ENCODE measurements around the gene DUOXA1. TPM values are rescaled to one million over a fixed set of nuclear protein-coding genes. Genes with fewer than 3 reads are reported as not detected.
"Not testable (repeated sequence)": the region's sequence is repeated elsewhere in the genome, so short reads cannot be mapped to it uniquely, and the experiment has no call there.

Gene DUOXA1
- total RNA-seq, 1 donor from 2014 or later = 27.1 TPM

DNA sequence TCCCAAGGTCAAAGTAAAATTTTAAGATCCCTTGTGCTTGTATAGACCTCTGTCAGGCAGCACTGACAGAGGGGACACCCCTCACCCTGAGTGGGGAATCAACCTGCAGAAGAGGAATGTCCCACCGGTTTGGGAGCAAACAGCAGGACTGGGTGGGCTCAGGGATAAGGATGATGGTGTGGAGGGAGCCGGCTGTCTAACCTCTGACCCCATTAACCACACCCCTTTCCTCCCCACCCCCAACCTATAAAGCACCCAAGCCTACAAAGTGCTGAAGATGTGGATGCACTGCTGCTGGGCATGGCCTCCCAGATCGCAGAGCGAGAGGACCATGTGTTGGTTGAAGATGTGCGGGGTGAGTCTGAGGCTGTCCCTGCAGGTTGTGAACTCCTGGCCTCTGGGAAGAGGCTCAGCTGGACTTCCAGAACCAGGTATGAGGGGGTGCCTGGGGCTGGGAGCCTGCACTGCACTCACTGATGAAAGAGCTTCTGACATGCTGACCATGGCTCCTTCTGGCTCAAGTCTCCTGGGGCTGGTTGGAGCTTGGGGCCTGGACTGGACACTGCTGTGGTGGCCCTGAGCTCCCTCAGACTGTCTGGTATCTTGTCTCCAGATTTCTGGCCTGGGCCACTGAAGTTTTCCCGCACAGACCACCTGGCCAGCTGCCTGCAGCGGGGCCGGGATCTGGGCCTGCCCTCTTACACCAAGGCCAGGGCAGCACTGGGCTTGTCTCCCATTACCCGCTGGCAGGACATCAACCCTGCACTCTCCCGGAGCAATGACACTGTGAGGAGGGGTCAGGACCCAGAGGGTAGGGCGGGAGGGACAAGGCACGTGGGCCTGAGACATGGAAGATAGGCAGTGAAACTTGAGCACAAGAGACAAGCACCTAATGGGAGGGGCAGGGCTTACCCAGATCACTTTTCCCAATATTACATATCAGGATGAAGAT lies 9.4 kb upstream of the DUOXA1 start:
- no peaks in the 10 kb centered on the region for H3K27me3 ChIP-seq (ENCODE audit: control insufficient read depth, insufficient read depth, low read length)
- FAIRE-seq = no peak

DNA sequence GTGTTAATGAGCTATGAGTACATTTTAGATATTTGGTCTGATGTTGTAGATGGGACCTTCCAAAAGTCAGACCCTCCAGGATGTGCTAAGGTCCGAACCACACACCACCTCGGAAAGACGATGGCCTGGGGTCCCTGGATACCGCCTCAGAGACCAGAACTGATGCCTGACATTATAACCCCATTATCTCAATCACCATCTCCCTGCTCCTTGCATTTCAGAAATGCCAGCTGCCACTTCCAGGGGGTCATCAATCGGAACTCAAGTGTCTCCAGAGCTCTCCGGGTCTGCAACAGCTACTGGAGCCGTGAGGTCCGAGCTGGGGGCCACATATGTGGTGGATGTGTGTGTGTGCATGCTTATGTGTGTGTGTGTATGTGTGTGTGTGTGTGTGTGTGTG lies 8.0 kb upstream of the DUOXA1 start:
- H3K36me3 ChIP-seq (ENCODE audit: control insufficient read depth, insufficient read depth, low read length) = peaks cover 27% of the 10 kb centered on the region
- H3K27me3 ChIP-seq (ENCODE audit: control insufficient read depth, insufficient read depth, low read length) = no peaks in the 10 kb centered on the region
- no peak overlapping the region for H3K4me3 ChIP-seq (ENCODE audit: low read depth, low read length)
- DNase-seq (ENCODE audit: low read depth) (no peak), FAIRE-seq (no peak)
- TF ChIP-seq, protein P1, sequence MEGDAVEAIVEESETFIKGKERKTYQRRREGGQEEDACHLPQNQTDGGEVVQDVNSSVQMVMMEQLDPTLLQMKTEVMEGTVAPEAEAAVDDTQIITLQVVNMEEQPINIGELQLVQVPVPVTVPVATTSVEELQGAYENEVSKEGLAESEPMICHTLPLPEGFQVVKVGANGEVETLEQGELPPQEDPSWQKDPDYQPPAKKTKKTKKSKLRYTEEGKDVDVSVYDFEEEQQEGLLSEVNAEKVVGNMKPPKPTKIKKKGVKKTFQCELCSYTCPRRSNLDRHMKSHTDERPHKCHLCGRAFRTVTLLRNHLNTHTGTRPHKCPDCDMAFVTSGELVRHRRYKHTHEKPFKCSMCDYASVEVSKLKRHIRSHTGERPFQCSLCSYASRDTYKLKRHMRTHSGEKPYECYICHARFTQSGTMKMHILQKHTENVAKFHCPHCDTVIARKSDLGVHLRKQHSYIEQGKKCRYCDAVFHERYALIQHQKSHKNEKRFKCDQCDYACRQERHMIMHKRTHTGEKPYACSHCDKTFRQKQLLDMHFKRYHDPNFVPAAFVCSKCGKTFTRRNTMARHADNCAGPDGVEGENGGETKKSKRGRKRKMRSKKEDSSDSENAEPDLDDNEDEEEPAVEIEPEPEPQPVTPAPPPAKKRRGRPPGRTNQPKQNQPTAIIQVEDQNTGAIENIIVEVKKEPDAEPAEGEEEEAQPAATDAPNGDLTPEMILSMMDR (IDR thresholded peaks at IDR 0.05; ENCODE audit: insufficient read depth, low read length, severe bottlenecking) = no peak

More for the DNA sequence above, 9.4 kb upstream of the DUOXA1 start:
- Histone ChIP-seq H3K4me3 (ENCODE audit: low read depth, low read length) (no peak overlapping the region), H3K36me3 (ENCODE audit: control insufficient read depth, insufficient read depth, low read length) (peaks cover 36% of the 10 kb centered on the region)
- TF ChIP-seq, protein P1 (IDR thresholded peaks at IDR 0.05; ENCODE audit: insufficient read depth, low read length, severe bottlenecking) = no peak
- DNase-seq (ENCODE audit: low read depth) = no peak

DNA sequence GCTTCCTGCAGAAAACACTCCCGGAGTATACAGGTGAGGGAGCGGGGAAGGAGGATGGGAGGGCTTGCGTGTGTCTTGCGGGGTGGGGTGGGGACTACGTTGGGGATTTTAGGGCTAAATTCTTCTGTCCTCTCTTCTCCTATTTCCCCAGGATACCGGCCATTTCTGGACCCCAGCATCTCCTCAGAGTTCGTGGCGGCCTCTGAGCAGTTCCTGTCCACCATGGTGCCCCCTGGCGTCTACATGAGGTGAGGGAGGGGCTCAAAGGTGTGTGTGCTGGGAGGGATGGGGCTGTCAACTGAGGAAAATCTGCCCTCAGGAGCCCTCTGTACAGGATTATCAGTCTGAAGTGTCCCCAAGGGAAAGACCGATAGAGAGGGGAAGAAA lies 6.7 kb upstream of the DUOXA1 start:
- no peak for FAIRE-seq
- H3K27me3 ChIP-seq (ENCODE audit: control insufficient read depth, insufficient read depth, low read length) = no peaks in the 10 kb centered on the region

DNA sequence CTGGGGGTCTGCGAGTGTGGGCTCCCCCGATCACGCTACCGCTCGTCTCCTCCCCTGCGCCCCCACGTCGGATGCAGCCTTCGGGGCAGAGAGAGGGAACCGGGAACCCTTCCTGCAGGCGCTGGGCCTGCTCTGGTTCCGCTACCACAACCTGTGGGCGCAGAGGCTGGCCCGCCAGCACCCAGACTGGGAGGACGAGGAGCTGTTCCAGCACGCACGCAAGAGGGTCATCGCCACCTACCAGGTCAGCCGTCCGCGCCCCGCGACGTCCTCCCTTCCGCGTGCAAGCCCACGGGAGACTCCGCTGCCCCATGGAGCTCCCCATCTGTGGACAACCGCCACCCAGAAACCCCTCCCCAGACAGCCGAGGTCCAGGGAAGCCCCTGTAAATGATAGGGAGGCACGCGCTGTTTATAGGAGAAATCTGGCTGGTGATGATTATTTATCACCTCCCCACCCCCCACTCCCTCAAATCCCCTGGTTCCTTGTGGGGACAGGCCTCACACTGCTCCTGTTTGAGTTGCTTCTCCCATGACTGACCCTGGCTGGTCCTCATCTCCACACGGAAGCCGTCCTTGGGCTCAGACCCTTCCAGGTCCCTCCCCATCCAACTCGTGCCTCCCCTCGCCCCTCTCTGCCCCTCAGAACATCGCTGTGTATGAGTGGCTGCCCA lies 6.2 kb upstream of the DUOXA1 start:
- peaks cover 18% of the 10 kb centered on the region for H3K36me3 ChIP-seq (ENCODE audit: control insufficient read depth, insufficient read depth, low read length)
- not testable (repeated sequence) for H3K4me3 ChIP-seq (ENCODE audit: low read depth, low read length); DNase-seq (ENCODE audit: low read depth); FAIRE-seq; H3K27me3 ChIP-seq (ENCODE audit: control insufficient read depth, insufficient read depth, low read length)

More for the DNA sequence above, 6.7 kb upstream of the DUOXA1 start:
- Histone ChIP-seq H3K36me3 (ENCODE audit: control insufficient read depth, insufficient read depth, low read length) (peaks cover 23% of the 10 kb centered on the region), H3K4me3 (ENCODE audit: low read depth, low read length) (no peak overlapping the region)
- no peak for DNase-seq (ENCODE audit: low read depth)
- TF ChIP-seq, protein P1 (IDR thresholded peaks at IDR 0.05; ENCODE audit: insufficient read depth, low read length, severe bottlenecking) = no peak

DNA sequence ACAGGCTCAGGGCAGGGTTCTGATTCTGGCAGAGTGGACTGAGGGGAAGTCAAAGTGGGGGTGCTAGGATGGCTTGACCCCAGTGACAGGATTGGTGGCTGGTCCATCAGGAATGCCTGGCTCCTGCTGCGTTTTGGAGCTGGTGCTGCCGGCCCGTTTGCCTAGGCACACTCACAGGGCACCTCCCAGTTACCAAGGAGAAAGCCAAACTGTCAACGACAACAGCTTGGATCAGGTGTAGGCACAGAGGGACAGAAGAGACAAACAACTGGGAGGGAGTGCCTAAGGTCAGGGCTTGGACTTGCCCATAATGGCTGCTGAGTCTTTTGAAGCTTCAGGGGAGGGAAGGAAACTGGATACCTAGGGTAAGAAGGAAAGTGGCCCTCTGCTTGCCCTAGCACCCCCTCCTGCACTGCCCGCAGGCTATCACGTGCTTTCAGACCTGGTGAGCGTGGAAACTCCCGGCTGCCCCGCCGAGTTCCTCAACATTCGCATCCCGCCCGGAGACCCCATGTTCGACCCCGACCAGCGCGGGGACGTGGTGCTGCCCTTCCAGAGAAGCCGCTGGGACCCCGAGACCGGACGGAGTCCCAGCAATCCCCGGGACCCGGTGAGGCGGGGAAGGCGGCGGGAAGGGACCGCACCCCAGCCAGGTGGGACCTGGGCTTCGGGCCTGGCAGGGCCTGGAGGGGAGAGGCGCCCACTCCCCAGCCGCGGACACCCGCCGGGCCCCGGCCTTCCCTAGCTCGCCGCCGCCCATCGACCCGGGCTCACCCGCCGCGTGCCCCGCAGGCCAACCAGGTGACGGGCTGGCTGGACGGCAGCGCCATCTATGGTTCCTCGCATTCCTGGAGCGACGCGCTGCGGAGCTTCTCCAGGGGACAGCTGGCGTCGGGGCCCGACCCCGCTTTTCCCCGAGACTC lies 5.3 kb upstream of the DUOXA1 start:
- DNase-seq (ENCODE audit: low read depth) = no peak
- H3K4me3 ChIP-seq (ENCODE audit: low read depth, low read length) = no peak overlapping the region
- no peak for FAIRE-seq
- H3K27me3 ChIP-seq (ENCODE audit: control insufficient read depth, insufficient read depth, low read length) = no peaks in the 10 kb centered on the region
- H3K36me3 ChIP-seq (ENCODE audit: control insufficient read depth, insufficient read depth, low read length) = peaks cover 16% of the 10 kb centered on the region
- TF ChIP-seq, protein P1 (IDR thresholded peaks at IDR 0.05; ENCODE audit: insufficient read depth, low read length, severe bottlenecking) = peak; percentile 20

Data from bronchial epithelial cell (primary cell).